HG03103 (cell line): Measurements from ENCODE around the gene VPS35.

Experiments used
- ATAC-seq: cut with Tn5 transposase; IDR thresholded peaks from one replicate; pipeline ENCODE4 v1.9.1; 2021; ENCODE audit warnings: low read depth; ENCODE audit not compliant: unreplicated experiment

VPS35 gene

DNA sequence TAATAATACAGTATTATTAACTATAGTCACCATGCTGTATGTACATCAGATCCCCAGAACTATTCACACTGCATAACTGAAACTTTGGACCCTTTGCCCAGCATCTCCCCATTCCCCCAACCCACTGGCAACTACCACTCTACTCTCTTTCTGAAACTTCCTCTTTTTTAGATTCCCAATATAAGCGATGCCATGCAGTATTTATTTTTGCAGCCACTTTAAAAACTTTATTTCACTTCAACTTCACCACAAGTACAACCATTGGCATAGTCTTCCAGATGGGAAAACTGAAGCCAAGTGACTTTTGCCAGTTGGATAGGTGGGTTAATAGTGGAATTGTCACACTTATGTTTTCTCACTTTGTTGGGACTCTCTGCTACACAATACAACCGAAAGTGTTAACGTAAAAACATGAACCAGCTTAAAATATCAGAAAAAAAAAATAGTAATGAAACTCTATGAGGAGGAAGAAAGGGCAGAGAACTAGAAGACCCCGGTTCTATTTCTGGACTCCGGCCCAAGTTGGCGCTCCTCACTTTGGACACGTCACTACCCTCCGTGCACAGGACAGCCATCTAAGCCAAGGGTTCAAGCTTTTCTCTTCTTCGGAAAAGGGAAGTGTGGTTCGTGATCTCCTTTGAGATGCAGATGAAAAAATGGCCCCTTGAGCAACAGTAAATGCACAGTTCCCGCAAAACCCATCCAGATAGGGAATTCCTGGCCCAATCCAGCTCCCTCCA is 68.5 kb downstream of the VPS35 start:
- no peak for ATAC-seq

DNA sequence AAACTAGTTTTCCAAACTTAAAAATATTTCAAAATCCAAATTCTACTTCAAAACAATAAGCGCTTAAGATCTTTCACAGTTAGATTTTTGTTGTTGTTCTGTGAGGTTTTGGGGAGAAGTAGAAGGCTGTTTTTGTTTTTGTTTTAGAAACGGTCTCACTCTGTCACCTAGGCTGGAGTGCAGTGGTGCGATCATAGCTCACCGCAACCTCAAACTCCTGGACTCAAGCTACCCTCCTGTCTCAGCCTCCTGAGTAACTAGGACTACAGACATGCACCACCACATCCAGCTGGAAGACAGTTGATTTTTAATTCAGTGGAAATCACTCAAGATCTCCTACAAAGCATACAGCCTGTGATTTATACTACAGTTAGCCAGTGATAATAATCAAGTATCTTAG is 70.5 kb downstream of the VPS35 start:
- no peak for ATAC-seq

DNA sequence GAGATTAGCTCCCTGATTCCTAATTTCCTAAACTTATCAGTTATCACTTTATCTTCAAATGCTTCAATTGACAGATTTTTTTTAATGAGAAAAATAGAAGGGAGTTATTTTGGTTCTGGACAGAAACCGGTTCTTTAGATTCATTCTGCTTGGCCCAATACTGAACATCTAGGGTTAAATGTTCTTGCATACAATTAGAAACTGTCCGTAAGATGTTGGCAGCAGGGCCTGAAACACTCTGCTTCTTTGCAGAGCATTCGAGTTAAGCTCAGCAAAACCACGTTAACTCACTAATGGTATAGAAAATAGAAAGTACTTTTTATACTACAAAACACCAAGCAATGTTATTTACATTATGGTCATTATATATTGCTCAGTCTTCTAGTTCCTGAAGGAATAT is 75.0 kb downstream of the VPS35 start:
- no peak for ATAC-seq

DNA sequence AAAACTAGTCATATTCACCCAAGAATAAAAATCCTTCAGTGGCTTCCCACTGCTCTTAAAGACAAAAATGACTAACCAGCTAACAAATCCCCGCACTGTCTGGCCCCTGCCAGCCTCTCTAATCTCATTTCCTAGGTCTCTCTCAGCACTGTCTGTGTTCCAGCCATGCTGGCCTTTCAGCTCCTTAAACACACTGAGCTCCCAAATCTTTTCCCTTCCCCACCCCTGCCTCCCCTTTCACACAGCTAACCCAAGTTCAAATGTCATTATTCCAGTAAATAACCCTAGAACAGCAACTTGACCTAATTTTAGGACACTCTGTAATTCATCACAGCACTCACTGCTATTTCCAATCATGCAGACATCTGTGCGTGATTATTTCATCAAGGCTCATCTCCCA is 75.6 kb downstream of the VPS35 start:
- ATAC-seq: no peak

DNA sequence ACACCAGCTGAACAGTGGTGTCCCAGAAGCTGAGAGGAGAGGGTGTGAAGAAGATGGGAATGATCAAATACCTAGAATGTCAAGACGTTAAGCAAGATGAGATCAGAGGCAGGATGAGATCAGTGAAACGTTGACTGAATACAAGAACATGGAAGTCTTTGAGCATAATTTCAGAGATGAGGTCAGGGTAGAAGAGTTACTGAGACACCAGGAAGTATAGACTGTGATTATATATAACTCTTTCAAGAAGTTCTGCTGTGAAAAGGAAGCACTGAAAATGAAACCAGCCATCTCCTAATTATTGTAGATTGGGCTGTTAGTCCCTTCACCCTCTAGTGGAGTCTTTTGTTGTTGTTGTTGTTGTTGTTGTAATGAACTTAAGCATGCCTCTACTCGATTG is 76.9 kb downstream of the VPS35 start:
- peak; percentile 84 for ATAC-seq

DNA sequence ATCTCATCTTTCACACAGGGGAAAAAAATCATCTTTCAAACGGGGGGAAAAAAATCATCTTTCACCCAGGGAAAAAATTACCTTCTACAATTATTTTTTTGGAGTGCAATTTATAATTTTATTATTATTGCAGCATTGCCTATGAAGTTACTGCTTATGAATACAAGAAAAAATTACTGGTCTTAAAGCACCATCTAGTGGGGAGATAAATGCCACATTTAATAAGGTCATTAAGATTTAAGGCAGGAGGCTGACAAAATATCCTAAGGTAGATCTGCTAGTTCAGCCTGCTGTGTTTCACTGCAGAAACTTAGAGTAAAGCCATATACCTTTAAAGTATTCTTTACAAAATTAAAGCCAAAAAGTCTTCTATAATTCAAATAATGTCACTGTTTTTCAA is 81.4 kb downstream of the VPS35 start:
- ATAC-seq: no peak

DNA sequence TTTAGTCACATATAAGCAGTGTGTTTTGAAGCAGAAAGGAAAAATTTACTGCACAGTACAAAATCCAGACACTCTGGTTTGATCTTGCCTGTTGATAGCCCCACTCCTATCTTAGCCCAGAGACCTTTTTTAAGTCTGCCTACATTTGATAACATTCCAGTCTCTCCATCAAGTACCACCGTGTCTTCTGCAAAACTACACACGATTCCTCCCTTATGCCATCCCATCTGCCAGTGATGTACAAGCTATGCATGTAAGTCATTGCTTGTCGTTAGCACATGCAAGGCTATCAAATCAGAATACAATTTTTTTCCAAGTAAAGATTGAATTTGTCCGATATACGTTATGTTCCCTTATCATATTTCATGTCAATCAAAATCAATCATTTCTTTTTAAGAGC is 82.7 kb downstream of the VPS35 start:
- ATAC-seq: no peak
